Gastrocnemius medialis (tissue), 4 donors: Measurements from ENCODE around the gene CST5. TPM values are rescaled to one million over a fixed set of nuclear protein-coding genes. Genes with fewer than 3 reads are reported as not detected.

Experiments
- ATAC-seq, 2 donors: fragments of 150-250 bp; one replicate each; pipeline ENCODE4 v1.9.1; 2016
- DNase-seq, 2 donors: peaks; one replicate each; pipeline ENCODE4 v3.0.0-alpha.2; 2019
- H3K27ac ChIP-seq, 4 donors: fragments of 200-600 bp; sonication (generic); 1 replicate in 1 of 4; 2 replicates in 3 of 4; pipeline ENCODE4 v1.5.1; 2016 to 2018; ENCODE audit warnings: mild to moderate bottlenecking in 2 of 4, moderate library complexity in 1 of 4
- H3K27me3 ChIP-seq, 3 donors: fragments of 200-600 bp; sonication (generic) in 2 of 3; 1 replicate in 1 of 3; 2 replicates in 2 of 3; pipeline versions ENCODE4 v1.5.1 to v1.6.0; 2016 to 2019; ENCODE audit warnings: mild to moderate bottlenecking in 1 of 3, moderate library complexity in 1 of 3
- H3K36me3 ChIP-seq, 2 donors: fragments of 200-600 bp; sonication (generic) in 1 of 2; one replicate each; pipeline ENCODE4 v1.5.1; 2017 to 2018
- H3K4me1 ChIP-seq, 2 donors: fragments of 200-600 bp; sonication (generic) in 1 of 2; one replicate each; pipeline ENCODE4 v1.5.1; 2016 to 2017; ENCODE audit warnings: mild to moderate bottlenecking in 2 of 2
- H3K4me3 ChIP-seq, 4 donors: fragments of 200-600 bp; sonication (generic) in 3 of 4; 1 replicate in 1 of 4; 2 replicates in 3 of 4; pipeline ENCODE4 v1.5.1; 2016 to 2019; ENCODE audit warnings: mild to moderate bottlenecking in 2 of 4
- H3K9me3 ChIP-seq, 3 donors: fragments of 200-600 bp; sonication (generic) in 2 of 3; 1 replicate in 1 of 3; 2 replicates in 2 of 3; pipeline ENCODE4 v1.5.1; 2016 to 2019
- CTCF ChIP-seq, 5 experiments: fragments of 450-650 bp in 3 of 5; fragments of 200-600 bp in 2 of 5; sonication (generic) in 2 of 5; IDR thresholded peaks in 4 of 5; conservative IDR thresholded peaks in 1 of 5; 1 replicate in 4 of 5; 2 replicates in 1 of 5; pipeline ENCODE4 v1.5.1; 2016 to 2019; ENCODE audit warnings: antibody characterized with exemption in 5 of 5, mild to moderate bottlenecking in 3 of 5, moderate library complexity in 3 of 5
- POLR2A ChIP-seq, 2 donors: fragments of 450-650 bp; IDR thresholded peaks; one replicate each; pipeline ENCODE4 v1.6.1; 2017; ENCODE audit warnings: antibody characterized with exemption in 2 of 2, mild to moderate bottlenecking in 2 of 2, moderate library complexity in 2 of 2
- in situ Hi-C, 4 donors: fragments of 200-750 bp; cut with MboI; loops; one replicate each; pipeline versions ENCODE4 v1.15.0 to v1.8.0; 2017; ENCODE audit warnings: low sequenced_read_pairs in 4 of 4
- intact Hi-C: fragments of 100-400 bp; cut with DNase I; formaldehyde crosslinking; loops from one replicate; pipeline ENCODE4 v1.15.1; 2023; ENCODE audit warnings: low total_unique reads
- total RNA-seq, 4 donors: library from RNA; depleted of rRNA; stranded (reverse); fragments of >200 nt; gene quantifications; one replicate each; pipeline versions ENCODE4 v1.1.0 to v1.2.3, GENCODE V29; 2016

The CST5 gene
- not detected for total RNA-seq

- Histone ChIP-seq H3K4me3 (no peak within 1 kb of the TSS), H3K4me1 (no peaks in the 10 kb centered on the region), H3K9me3 (no peaks in the 10 kb centered on the region), H3K36me3 (no peaks in the 10 kb centered on the region), H3K27me3 (no peaks in the 10 kb centered on the region), H3K27ac (no peak within 1 kb of the TSS)
- in situ Hi-C loops, result loop anchor here in 1 of 4 donors (25.0 kb wide), 1 partner anchor 92 kb away; no protein-coding TSS in a partner anchor
- intact Hi-C loops, result no loop called here
- ATAC-seq (no peak), DNase-seq (no peak)
- TF ChIP-seq CTCF (IDR thresholded peaks at IDR 0.05 in 4 of 5, conservative IDR thresholded peaks at IDR 0.05 in 1 of 5) (no peak), POLR2A (IDR thresholded peaks at IDR 0.05) (no peak)
These were observed at the start of gene CST5 for GRCh38 chr20:23879328-23879798. CST5 (minus strand) TSS chr20:23879748; CDS start chr20:23879676, 72 bp downstream.

- H3K9me3 ChIP-seq, result no peaks in the 10 kb centered on the region
- DNase-seq, result no peak
- H3K4me1 ChIP-seq, result no peaks in the 10 kb centered on the region
- intact Hi-C loops, result no loop called here
- no peak overlapping the region for H3K4me3 ChIP-seq
- ATAC-seq, result no peak
- no peaks in the 10 kb centered on the region for H3K36me3 ChIP-seq
- H3K27ac ChIP-seq, result no peak overlapping the region
- H3K27me3 ChIP-seq, result no peaks in the 10 kb centered on the region
- TF ChIP-seq POLR2A (IDR thresholded peaks at IDR 0.05) (no peak), CTCF (IDR thresholded peaks at IDR 0.05 in 4 of 5, conservative IDR thresholded peaks at IDR 0.05 in 1 of 5) (no peak)
- in situ Hi-C loops, result no loop called here
These were observed 49.2 kb upstream of the CST5 start for GRCh38 chr20:23928788-23929187.

GRCh38 chr20:23928353-23928752 is 48.8 kb upstream of the CST5 start:
- intact Hi-C loops (no loop called here), in situ Hi-C loops (no loop called here)
- H3K36me3 ChIP-seq, result no peaks in the 10 kb centered on the region
- no peak overlapping the region for H3K4me3 ChIP-seq
- DNase-seq (no peak), ATAC-seq (no peak)
- H3K4me1 ChIP-seq, result no peaks in the 10 kb centered on the region
- H3K27ac ChIP-seq, result no peak overlapping the region
- H3K27me3 ChIP-seq, result no peaks in the 10 kb centered on the region
- H3K9me3 ChIP-seq, result no peaks in the 10 kb centered on the region
- TF ChIP-seq CTCF (IDR thresholded peaks at IDR 0.05 in 4 of 5, conservative IDR thresholded peaks at IDR 0.05 in 1 of 5) (no peak), POLR2A (IDR thresholded peaks at IDR 0.05) (no peak)

GRCh38 chr20:23926944-23927872 is 47.7 kb upstream of the CST5 start:
- Histone ChIP-seq H3K4me3 (no peak overlapping the region), H3K9me3 (no peaks in the 10 kb centered on the region), H3K27ac (no peak overlapping the region), H3K36me3 (no peaks in the 10 kb centered on the region), H3K4me1 (no peaks in the 10 kb centered on the region), H3K27me3 (peaks cover 0 to 2% (median 0%) of the 10 kb centered on the region in 3 donors)
- DNase-seq, result no peak
- TF ChIP-seq POLR2A (IDR thresholded peaks at IDR 0.05) (no peak), CTCF (IDR thresholded peaks at IDR 0.05 in 4 of 5, conservative IDR thresholded peaks at IDR 0.05 in 1 of 5) (no peak)
- in situ Hi-C loops (no loop called here), intact Hi-C loops (no loop called here)
- no peak for ATAC-seq
